Midbrain (tissue), 1 donor: ENCODE data around the gene LIN54.
A peak's percentile ranks its signal among the peaks of the same experiment; 100 is the strongest.
"Not testable (repeated sequence)": the region's sequence is repeated elsewhere in the genome, so short reads cannot be mapped to it uniquely, and the experiment has no call there.

Experiments
- DNase-seq: peaks from one replicate; lab custom pipeline; 2025; lab: John Stamatoyannopoulos, UW

The LIN54 gene

DNA sequence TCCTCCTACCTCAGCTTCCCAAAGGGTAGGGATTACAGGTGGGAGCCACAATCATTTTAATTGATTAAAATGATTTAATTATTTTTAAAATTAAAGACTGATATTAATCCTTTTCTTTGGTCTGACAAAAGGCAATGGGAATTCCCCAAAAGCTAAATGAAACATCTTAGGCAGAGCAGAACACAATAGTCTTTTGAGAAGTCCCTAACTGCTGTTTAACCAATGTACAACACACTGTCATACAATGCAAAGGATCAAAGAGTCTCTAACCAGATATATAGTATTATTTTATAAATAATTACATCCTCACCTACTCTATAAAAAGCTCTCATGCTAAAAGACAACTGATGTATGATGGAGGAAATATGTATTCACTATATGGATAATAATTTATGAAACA is 63.1 kb downstream of the LIN54 start:
- DNase-seq, result no peak

DNA sequence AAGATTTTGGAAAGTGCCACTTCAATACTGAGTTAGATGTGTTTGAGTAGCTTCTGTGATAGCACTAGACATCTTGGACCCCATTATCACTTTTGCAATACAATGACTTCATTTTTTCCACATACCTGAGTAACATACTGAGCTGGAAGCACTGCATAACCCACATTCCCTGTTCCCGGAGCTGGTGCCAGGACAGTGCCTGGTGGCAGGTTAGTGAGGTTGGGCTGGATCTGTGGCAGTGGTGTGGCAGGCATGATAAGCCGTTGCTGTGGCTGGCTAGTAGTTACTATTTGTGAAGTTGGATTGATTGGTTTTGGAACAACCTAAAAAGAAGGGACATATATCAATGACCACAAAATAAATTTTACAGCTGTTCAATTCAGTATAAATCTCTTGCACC is 71.2 kb downstream of the LIN54 start:
- no peak for DNase-seq

GRCh38 chr4:82934441-82934840 is 76.2 kb downstream of the LIN54 start:
- no peak for DNase-seq

DNA sequence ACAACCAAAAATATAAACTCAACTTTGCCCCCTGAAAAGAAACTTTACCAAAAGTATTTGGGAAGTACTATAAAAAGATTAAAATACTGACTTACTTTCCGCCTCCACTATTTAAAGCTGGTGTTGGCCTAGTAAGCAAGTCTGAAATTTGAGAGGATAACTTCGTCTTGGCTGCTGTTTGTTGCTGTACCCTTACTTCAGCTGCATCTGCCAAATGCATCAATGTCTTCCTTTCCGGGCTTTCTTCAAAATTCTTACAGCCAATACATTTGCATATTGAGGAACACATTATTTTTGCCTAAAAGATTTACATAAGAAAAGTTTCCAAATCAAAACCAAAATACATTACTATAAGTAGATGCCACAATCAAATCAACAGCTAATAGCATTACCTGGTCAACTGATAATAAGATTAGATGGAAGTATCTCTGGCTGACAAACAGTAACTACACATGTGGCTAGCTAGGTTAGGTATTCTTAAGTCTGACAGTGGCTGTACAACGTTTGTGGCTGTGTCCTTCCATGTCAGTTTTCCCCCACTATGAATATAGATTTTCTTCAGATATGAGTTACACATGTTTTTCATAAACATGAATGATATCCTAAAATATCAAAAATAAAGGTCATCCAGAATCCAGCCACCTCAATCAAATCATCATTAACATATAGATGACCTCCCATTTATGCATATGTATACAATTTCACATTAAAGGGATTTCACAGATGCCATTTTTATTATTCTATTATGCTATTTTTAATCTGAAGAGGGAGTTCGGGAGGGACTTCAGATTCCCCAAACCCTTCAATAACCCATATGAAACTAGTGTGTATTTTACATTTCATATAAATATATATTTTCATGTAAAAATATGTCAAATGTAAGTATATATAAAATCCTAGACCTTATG is 79.5 kb downstream of the LIN54 start:
- no peak for DNase-seq

DNA sequence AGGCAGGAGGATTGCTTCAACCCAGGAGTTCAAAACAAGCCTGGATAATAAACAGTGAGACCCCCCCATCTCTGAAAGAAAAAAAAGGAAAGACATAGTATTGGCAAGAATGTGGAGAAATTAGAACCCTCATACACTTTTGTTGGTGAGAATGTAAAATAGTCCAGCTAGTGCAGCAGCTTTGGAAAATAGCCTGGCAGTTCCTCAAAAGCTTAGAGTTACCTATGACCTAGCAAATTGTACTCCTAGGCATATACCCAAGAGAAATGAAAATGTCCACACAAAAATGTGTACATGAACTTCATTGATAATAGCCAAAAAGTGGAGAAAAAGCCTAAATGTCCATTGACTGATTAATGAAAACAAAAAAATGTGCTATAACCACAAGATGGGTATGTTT is 88.8 kb downstream of the LIN54 start:
- DNase-seq, result no peak

DNA sequence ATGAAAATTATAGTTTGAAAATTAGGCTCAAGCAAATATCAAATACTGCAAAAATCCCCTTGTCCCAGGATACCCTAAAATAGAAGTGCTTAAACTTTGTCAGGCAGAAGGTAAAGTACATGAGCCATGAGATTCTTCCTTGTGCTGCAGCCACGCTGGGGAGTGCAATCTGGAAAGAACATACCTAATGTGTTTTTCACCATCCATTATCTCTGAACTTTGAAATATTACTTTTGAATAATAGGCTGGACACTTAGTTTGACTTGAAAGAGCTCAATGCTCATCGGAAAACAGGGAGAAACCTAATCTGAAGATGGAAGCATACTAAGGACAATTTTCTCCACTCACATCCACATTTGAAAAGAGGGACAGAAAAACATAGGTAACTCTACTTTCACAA is 91.2 kb downstream of the LIN54 start:
- no peak for DNase-seq

DNA sequence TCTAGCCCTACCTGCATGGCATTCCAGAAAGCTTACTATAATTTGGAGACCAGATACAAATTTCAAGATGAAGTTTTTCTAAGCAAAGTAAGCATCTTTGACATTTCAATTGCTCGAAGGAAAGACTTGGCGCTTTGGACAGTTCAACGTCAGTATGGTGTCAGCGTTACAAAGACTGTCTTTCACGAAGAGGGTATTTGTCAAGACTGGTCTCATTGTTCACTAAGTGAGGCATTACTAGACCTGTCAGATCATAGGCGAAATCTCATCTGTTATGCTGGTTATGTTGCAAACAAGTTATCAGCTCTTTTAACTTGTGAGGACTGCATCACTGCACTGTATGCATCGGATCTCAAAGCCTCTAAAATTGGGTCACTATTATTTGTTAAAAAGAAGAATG is 92.5 kb downstream of the LIN54 start:
- DNase-seq, result peak; percentile 44

- DNase-seq, result not testable (repeated sequence)
Observed at GRCh38 chr4:82913968-82914367, 96.7 kb downstream of the LIN54 start.

GRCh38 chr4:82913305-82913704 is 97.3 kb downstream of the LIN54 start:
- no peak for DNase-seq

- no peak for DNase-seq
Observed at GRCh38 chr4:82909326-82909725, 101.3 kb downstream of the LIN54 start.

GRCh38 chr4:82906469-82906868 is 104.2 kb downstream of the LIN54 start:
- no peak for DNase-seq

DNA sequence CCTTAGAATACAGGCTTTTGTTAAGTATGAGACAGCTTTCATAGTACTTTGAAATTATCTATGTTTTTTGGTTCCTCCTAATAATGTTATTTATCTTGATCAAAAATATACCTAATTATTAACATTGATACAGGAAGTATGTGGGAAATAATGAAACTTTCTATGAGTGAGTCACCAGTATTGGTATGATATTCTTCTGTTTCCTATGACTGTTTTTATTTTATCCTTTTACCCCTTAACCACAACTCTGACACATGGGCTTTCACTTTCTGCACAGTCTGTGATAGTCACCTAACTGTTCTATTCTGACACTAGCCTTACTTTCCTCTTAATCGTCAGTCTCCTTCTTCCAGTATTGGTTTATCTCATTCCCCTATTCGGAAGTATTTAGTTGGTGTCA is 105.4 kb downstream of the LIN54 start:
- DNase-seq, result no peak

DNA sequence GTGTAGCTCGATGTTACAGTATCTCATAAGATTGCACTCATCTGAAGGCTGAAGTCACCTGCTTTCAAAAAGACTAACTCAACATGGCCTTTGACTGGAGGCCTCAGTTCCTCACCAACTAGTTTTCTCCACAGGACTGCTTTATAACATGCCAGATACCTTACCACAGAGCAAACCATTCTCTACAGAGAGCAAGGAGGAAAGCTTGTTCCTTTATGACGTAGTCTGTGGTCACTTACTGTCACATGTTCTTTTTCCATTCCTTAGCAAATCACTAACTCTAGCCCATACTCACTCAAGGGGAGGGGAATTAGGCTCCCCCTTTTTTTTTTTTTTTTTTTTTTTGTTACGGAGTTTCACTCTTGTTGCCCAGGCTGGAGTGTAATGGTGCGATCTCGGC is 106.9 kb downstream of the LIN54 start:
- no peak for DNase-seq

DNA sequence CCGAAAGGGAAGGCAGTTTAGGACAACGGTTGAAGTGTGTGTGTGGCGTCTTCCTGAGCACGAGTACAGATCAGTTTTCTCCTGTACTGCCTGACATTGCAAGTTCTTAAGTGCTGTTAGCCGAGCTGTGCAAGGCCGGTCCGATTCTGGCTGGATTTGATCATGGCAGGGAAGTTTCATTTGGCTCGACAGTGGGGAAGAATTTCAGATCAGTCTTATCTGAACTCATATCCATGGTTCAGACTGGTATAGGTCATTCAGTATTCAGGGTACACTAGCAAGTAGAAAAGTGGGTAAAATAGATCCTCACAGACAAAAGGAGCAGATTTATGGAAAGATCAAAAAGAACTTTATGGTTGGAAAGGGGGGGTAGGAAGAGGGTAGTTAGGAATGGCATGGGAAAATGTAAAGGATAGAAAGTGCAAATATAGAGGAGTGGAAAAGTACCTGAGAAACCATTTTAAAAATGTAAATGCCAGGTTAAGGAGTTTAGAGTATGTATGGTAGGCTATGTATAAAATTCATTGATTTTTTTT is 109.4 kb downstream of the LIN54 start:
- DNase-seq, result no peak

- peak; percentile 99 for DNase-seq
Observed at GRCh38 chr4:82900411-82901182, 110.0 kb downstream of the LIN54 start, which contains the start of gene THAP9. TSS of gene THAP9 (plus strand) at chr4:82900735. CDS start at chr4:82900803, 68 bp downstream.

GRCh38 chr4:82900066-82900410 is 110.6 kb downstream of the LIN54 start:
- no peak for DNase-seq

GRCh38 chr4:82899374-82900065 is 111.1 kb downstream of the LIN54 start:
- DNase-seq, result peak; percentile 30

DNA sequence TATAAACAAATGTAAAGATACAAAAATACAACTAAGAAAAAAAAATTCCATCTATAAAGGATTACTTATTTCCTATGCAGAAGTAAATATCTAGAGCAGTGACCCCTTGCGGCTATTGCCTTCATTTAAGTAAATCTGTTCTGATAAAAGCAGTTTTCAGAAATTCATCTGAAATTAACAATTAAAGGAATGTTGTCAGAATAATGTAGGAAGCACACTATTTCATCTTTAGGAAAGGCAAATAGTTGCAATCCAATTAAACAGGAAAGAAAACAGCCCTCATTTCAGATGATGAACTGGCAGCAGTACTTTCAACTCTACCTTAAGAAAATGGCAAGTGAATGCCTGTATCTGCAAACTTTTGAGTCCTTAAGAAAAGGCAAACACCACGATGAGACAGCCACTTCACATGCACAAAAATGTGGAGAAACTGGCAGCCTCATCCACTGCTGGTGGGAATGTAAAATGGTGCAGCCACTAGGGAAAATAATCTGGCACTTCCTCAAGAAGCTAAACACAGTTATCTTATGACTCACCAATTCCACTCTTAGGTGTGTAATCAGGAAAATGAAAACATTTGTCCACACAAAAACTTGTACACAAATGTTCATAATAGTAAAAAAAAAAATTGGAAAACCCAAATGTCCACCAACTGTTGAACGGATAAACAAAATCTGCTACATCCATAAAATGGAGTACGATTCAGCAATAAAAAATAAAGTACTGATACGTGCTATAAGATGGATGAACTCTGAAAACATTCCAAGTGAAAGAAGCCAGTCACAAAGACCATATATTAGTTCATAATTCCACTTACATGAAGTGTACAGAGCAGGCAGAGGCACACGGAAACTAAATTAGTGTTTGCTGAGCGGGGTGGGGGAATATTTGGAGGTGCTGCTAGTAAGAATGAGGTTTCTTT is 112.0 kb downstream of the LIN54 start:
- no peak for DNase-seq

GRCh38 chr4:82896755-82897154 is 113.9 kb downstream of the LIN54 start:
- no peak for DNase-seq

- DNase-seq, result no peak
Observed at GRCh38 chr4:82893942-82894341, 116.7 kb downstream of the LIN54 start.

DNA sequence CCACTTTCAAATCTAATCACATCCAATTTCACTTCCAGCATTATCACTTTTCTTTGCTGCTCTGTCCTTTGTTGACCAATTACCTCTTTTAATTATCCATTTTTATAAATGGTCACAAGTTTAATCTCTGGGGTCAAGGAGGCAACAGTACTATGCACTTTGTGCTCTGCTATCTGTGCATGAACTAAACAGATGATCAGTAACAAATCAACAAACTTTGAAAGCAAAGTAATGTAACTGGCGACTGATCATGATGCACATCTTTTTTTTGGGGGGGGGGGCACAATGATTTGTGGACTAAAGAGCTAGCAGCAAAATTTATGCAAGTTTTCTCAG is 118.2 kb downstream of the LIN54 start:
- no peak for DNase-seq
